Endothelial cell of umbilical vein (primary cell): ENCODE measurements around the gene AGK. TPM values are rescaled to one million over a fixed set of nuclear protein-coding genes. Genes with fewer than 3 reads are reported as not detected.

ENCODE experiments used
- BruUV-seq: library from RNA; stranded (reverse); fragments of 400-500 nt; replicated peaks from 2 replicates; lab custom pipeline; 2021; lab: Mats Ljungman, UMichigan
- CTCF ChIA-PET: fragments of 300-600, 350-600 bp; sonication (Branson Sonifier 250); formaldehyde crosslinking; loops from one replicate; lab custom pipeline; 2021; ENCODE audit warnings: antibody characterized with exemption, inconsistent platforms; lab: Charles Lee
- POLR2A ChIA-PET: fragments of 300-600, 350-600 bp; sonication (Branson Sonifier 250); formaldehyde crosslinking; loops from one replicate; lab custom pipeline; 2021; ENCODE audit warnings: antibody characterized with exemption, inconsistent platforms; lab: Charles Lee
- DNase-seq: peaks from one replicate; pipeline ENCODE4 v3.0.0-alpha.2; 2011; ENCODE audit warnings: low read depth, low spot score
- FAIRE-seq: peaks from 2 replicates; lab custom pipeline; 2011; peaks lifted over from hg19 to GRCh38; lab: Jason Lieb, UNC
- H2AFZ ChIP-seq: 2 replicates; pipeline ENCODE4 v1.6.0; 2012; ENCODE audit warnings: low read depth, low read length, control low read depth, inconsistent platforms
- H3K27ac ChIP-seq: 2 replicates; pipeline ENCODE4 v1.5.1; 2011; ENCODE audit warnings: low read depth, mild to moderate bottlenecking, control low read depth, low read length, moderate library complexity; ENCODE audit not compliant: insufficient read depth
- H3K27me3 ChIP-seq, 2 experiments: 2 replicates each; pipeline versions ENCODE4 v1.6.0 to v1.6.1; 2011; ENCODE audit warnings: low read length in 2 of 2, mixed read lengths in 1 of 2; ENCODE audit not compliant: control insufficient read depth in 2 of 2, insufficient read depth in 2 of 2
- H3K36me3 ChIP-seq, 2 experiments: 2 replicates in 1 of 2; 3 replicates in 1 of 2; pipeline ENCODE4 v1.5.1; 2011; ENCODE audit warnings: low read length in 2 of 2, mild to moderate bottlenecking in 1 of 2, moderate library complexity in 1 of 2; ENCODE audit not compliant: control insufficient read depth in 2 of 2, insufficient read depth in 2 of 2; ENCODE audit errors: extremely low read depth in 1 of 2
- H3K4me1 ChIP-seq: 3 replicates; pipeline ENCODE4 v1.5.1; 2011; ENCODE audit warnings: mild to moderate bottlenecking, low read length; ENCODE audit not compliant: control insufficient read depth, insufficient read depth; ENCODE audit errors: extremely low read depth
- H3K4me2 ChIP-seq: 2 replicates; pipeline ENCODE4 v1.6.1; 2011; ENCODE audit warnings: low read length, control low read depth, mixed read lengths; ENCODE audit not compliant: insufficient read depth
- H3K4me3 ChIP-seq, 3 experiments: fragments of 200-600 bp in 1 of 3; sonication (generic), shearing (Covaris generic) in 1 of 3; replicated peaks in 1 of 3; 2 replicates each; pipeline ENCODE4 v1.5.1; 2011 to 2016; ENCODE audit warnings: control low read depth in 3 of 3, low read length in 3 of 3, mild to moderate bottlenecking in 2 of 3, inconsistent platforms in 1 of 3, low read depth in 1 of 3, moderate library complexity in 1 of 3; ENCODE audit not compliant: insufficient read depth in 1 of 3
- H3K79me2 ChIP-seq: 2 replicates; pipeline ENCODE4 v1.6.0; 2012; ENCODE audit warnings: low read length, inconsistent platforms; ENCODE audit not compliant: control insufficient read depth, insufficient read depth
- H3K9ac ChIP-seq: replicated peaks from 2 replicates; pipeline ENCODE3; 2011; ENCODE audit warnings: low read length, control low read depth; ENCODE audit not compliant: insufficient read depth; ENCODE audit errors: extremely low read depth
- H3K9me1 ChIP-seq: replicated peaks from 3 replicates; pipeline ENCODE4 v1.6.0; 2011; ENCODE audit warnings: mild to moderate bottlenecking, low read length; ENCODE audit not compliant: control insufficient read depth, insufficient read depth; ENCODE audit errors: extremely low read depth
- H3K9me3 ChIP-seq: replicated peaks from 2 replicates; pipeline ENCODE4 v1.5.1; 2012; ENCODE audit warnings: low read length, inconsistent platforms; ENCODE audit not compliant: control insufficient read depth, insufficient read depth
- H4K20me1 ChIP-seq: replicated peaks from 2 replicates; pipeline ENCODE3; 2011; ENCODE audit warnings: mild to moderate bottlenecking, low read length; ENCODE audit not compliant: control insufficient read depth, insufficient read depth; ENCODE audit errors: extremely low read depth
- EZH2 ChIP-seq: IDR thresholded peaks from 2 replicates; pipeline ENCODE4 v1.6.1; 2012; ENCODE audit warnings: borderline replicate concordance, low read depth, mild to moderate bottlenecking, moderate library complexity, low read length, inconsistent platforms; ENCODE audit not compliant: severe bottlenecking
- FOS ChIP-seq: IDR thresholded peaks from 2 replicates; pipeline ENCODE4 v1.6.1; 2011; ENCODE audit warnings: mild to moderate bottlenecking, low read length, moderate library complexity, borderline replicate concordance; ENCODE audit not compliant: insufficient read depth
- GATA2 ChIP-seq: IDR thresholded peaks from 2 replicates; pipeline ENCODE4 v1.7.0; 2011; ENCODE audit warnings: low read depth, mild to moderate bottlenecking, moderate library complexity, mixed read lengths, low read length; ENCODE audit not compliant: insufficient read length, insufficient read depth
- JUN ChIP-seq: IDR thresholded peaks from 2 replicates; pipeline ENCODE4 v1.6.1; 2011; ENCODE audit warnings: borderline replicate concordance, low read depth; ENCODE audit not compliant: insufficient read length, insufficient read depth
- MYC ChIP-seq: IDR thresholded peaks from one replicate; pipeline ENCODE4 v1.6.1; 2011; ENCODE audit warnings: mild to moderate bottlenecking, low read depth, low read length
- POLR2A ChIP-seq: IDR thresholded peaks from 2 replicates; pipeline ENCODE4 v1.6.1; 2012; ENCODE audit warnings: low read depth, mild to moderate bottlenecking, control low read depth, low read length
- POLR2AphosphoS5 ChIP-seq: IDR thresholded peaks from 2 replicates; pipeline ENCODE4 v1.6.1; 2012; ENCODE audit warnings: low read depth, mild to moderate bottlenecking, control low read depth, low read length, moderate library complexity; ENCODE audit not compliant: insufficient read depth
- dilution Hi-C: fragments of 300-500 bp; cut with MboI; formaldehyde crosslinking; loops from one replicate; pipeline ENCODE4 v1.15.0; 2019; ENCODE audit warnings: low sequenced_read_pairs; ENCODE audit not compliant: extremely low pct_ligation_motif_present
- intact Hi-C: fragments of 100-400 bp; cut with micrococcal nuclease; formaldehyde crosslinking; loops from one replicate; pipeline ENCODE4 v1.10.0; 2022
- polyA plus RNA-seq, 4 experiments: library from polyadenylated mRNA; depleted of rRNA in 3 of 4; stranded (reverse) in 3 of 4; unstranded in 1 of 4; fragments of >200 nt; gene quantifications; 2 replicates each; pipeline versions ENCODE4 v1.2.1 to v1.2.3, GENCODE V29; 2011 to 2012; ENCODE audit warnings: missing spikeins in 1 of 4
- total RNA-seq: library from RNA; stranded (reverse); gene quantifications from 2 replicates; pipeline ENCODE4 v1.2.3, GENCODE V29; 2021
- TF ChIP-seq, protein P1 (sequence below), 2 donors: IDR thresholded peaks; 1 replicate in 1 of 2; 2 replicates in 1 of 2; pipeline ENCODE4 v1.5.1; 2011; ENCODE audit warnings: low read length in 2 of 2, mild to moderate bottlenecking in 2 of 2, moderate library complexity in 2 of 2, control low read depth in 1 of 2, inconsistent platforms in 1 of 2, low read depth in 1 of 2; ENCODE audit not compliant: insufficient read depth in 1 of 2; ENCODE audit errors: extremely low read depth in 1 of 2
- TF ChIP-seq, protein P2 (sequence below): IDR thresholded peaks from 2 replicates; pipeline ENCODE4 v1.6.1; 2011; ENCODE audit not compliant: insufficient read depth, insufficient read length

The AGK gene
- total and polyA plus RNA-seq, 2 donors (not counting 3 experiments of a cell fraction or from before 2014, with no cell fraction given), result 23.6 to 34.3 TPM

DNA sequence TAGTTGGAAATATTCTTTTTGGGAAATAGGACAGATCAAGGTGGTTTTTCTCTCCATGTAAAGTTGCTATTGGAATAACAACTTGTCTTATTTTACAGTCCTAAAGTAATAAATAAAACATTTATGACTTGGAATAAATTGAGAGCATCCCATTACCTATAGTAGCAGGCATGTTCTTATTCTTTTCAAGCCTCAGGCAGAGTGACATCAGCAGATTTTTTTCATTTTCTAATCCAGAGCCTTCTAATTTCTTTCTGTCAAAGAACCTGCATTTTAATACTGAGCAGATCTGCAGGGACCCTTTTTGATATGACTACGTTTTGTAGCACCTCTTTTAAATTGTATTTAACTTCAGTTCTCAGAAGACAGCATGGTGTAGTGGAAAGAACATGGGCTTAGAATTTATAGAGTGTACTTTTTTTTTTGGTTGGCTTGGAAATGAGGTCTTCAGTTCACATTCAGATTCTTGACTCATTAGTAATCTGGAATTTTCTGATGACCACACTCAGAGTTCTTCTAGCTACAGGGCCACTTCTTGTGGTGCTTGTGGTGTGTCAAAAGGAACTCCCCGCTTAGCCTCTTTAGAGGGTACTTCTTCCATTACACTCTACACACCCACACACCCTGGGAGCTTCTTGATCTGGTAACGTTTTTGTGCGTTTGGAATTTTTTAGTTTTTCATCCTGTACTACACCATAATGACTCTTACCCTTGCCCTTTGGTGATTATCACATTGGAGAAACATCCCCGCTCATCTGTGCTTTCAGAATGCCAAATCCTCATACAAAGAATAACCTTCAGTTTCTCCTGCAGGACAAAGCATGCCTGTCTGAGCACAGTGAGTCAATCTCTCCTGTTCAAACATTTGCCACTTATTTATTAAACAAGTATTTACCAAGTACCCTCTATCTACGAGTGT is 34.6 kb downstream of the AGK start:
- no peaks in the 10 kb centered on the region for H3K9me3 ChIP-seq
- H3K4me2 ChIP-seq, result no peak overlapping the region
- H2AFZ ChIP-seq, result no peak overlapping the region
- H3K4me1 ChIP-seq, result no peaks in the 10 kb centered on the region
- H3K9ac ChIP-seq, result no peak overlapping the region
- no peak overlapping the region for H3K27ac ChIP-seq
- POLR2A ChIA-PET, result no interaction called here
- no peak for FAIRE-seq
- no peaks in the 10 kb centered on the region for H3K79me2 ChIP-seq
- no peaks in the 10 kb centered on the region for H3K27me3 ChIP-seq
- dilution Hi-C loops (no loop called here), intact Hi-C loops (no loop called here)
- H4K20me1 ChIP-seq, result no peaks in the 10 kb centered on the region
- H3K4me3 ChIP-seq, result no peak overlapping the region
- no TSS peak for BruUV-seq
- H3K36me3 ChIP-seq, result no peaks in the 10 kb centered on the region
- no peaks in the 10 kb centered on the region for H3K9me1 ChIP-seq
- DNase-seq, result no peak
- TF ChIP-seq POLR2A, result no peak
- TF ChIP-seq POLR2AphosphoS5, result no peak
- TF ChIP-seq GATA2, result no peak
- CTCF ChIA-PET, result interaction anchor here (0.5 kb wide), 1 partner anchor 65 kb away, joined by 3 read pairs; no protein-coding TSS in a partner anchor

DNA sequence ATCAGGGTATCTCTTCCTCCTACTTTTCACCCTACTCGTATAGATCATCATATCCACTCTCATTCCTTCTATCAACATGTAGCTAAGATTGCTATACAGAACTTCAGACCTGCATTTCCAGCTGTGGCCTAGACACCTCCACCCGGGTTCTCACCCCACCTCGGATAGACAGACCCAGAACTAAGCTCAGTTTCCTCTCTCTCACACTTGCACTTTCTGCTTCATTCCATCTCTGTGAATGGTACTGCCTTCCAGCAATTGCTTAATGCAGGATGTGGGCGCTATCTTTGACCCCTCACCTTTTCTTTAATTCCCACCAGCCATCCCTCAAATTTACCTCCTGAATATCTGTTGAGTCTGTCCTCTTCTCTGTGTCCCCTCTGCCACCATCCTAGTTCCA is 35.7 kb downstream of the AGK start:
- POLR2A ChIA-PET, result no interaction called here
- no peaks in the 10 kb centered on the region for H3K27me3 ChIP-seq
- H3K36me3 ChIP-seq, result no peaks in the 10 kb centered on the region
- CTCF ChIA-PET, result interaction anchor here (3.2 kb wide), 1 partner anchor 10 kb away, joined by 7 read pairs; no protein-coding TSS in a partner anchor
- intact Hi-C loops (no loop called here), dilution Hi-C loops (no loop called here)
- FAIRE-seq (no peak), DNase-seq (no peak)
- H3K79me2 ChIP-seq, result no peaks in the 10 kb centered on the region
- no peaks in the 10 kb centered on the region for H3K9me3 ChIP-seq
- H3K9me1 ChIP-seq, result no peaks in the 10 kb centered on the region
- H3K4me1 ChIP-seq, result no peaks in the 10 kb centered on the region
- H3K9ac ChIP-seq, result no peak overlapping the region
- no TSS peak for BruUV-seq
- no peak overlapping the region for H3K4me2 ChIP-seq
- no peak overlapping the region for H2AFZ ChIP-seq
- TF ChIP-seq POLR2A (no peak), JUN (no peak), FOS (no peak), POLR2AphosphoS5 (no peak), GATA2 (no peak), MYC (no peak), EZH2 (no peak)
- TF ChIP-seq, protein P1, sequence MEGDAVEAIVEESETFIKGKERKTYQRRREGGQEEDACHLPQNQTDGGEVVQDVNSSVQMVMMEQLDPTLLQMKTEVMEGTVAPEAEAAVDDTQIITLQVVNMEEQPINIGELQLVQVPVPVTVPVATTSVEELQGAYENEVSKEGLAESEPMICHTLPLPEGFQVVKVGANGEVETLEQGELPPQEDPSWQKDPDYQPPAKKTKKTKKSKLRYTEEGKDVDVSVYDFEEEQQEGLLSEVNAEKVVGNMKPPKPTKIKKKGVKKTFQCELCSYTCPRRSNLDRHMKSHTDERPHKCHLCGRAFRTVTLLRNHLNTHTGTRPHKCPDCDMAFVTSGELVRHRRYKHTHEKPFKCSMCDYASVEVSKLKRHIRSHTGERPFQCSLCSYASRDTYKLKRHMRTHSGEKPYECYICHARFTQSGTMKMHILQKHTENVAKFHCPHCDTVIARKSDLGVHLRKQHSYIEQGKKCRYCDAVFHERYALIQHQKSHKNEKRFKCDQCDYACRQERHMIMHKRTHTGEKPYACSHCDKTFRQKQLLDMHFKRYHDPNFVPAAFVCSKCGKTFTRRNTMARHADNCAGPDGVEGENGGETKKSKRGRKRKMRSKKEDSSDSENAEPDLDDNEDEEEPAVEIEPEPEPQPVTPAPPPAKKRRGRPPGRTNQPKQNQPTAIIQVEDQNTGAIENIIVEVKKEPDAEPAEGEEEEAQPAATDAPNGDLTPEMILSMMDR (IDR thresholded peaks at IDR 0.05; ENCODE audit: extremely low read depth in 1 of 2, insufficient read depth in 1 of 2, low read depth in 1 of 2, low read length in 2 of 2), result no peak
- TF ChIP-seq, protein P2, sequence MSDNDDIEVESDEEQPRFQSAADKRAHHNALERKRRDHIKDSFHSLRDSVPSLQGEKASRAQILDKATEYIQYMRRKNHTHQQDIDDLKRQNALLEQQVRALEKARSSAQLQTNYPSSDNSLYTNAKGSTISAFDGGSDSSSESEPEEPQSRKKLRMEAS, result no peak
- H4K20me1 ChIP-seq, result no peaks in the 10 kb centered on the region
- H3K4me3 ChIP-seq, result no peak overlapping the region
- no peak overlapping the region for H3K27ac ChIP-seq
